ENCODE measurements around the gene ATF3.

The ATF3 gene

DNA sequence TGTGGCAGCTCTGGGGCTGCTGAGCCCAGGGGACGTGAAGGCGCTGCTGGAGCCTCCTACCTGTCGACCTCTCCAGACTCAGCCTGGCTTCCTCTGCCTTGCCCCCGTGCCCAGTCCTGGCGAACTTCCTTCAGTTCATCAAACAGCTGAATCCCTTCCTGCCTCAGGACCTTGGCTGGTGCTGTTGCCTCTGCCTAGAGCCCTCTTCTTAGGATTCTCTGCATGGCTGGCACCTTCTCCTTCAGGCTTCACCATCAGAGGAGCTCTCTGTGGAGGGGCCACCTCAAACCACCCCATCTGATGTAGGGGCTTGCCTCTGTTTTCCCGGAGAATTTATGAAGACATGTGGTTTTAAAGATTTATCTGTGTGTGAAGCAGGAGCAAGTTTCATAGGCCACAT, 23.4 kb upstream of the ATF3 start:
- DNase-seq (ENCODE audit: extremely low read depth, low read depth) = no peak
- TF ChIP-seq, protein P1, sequence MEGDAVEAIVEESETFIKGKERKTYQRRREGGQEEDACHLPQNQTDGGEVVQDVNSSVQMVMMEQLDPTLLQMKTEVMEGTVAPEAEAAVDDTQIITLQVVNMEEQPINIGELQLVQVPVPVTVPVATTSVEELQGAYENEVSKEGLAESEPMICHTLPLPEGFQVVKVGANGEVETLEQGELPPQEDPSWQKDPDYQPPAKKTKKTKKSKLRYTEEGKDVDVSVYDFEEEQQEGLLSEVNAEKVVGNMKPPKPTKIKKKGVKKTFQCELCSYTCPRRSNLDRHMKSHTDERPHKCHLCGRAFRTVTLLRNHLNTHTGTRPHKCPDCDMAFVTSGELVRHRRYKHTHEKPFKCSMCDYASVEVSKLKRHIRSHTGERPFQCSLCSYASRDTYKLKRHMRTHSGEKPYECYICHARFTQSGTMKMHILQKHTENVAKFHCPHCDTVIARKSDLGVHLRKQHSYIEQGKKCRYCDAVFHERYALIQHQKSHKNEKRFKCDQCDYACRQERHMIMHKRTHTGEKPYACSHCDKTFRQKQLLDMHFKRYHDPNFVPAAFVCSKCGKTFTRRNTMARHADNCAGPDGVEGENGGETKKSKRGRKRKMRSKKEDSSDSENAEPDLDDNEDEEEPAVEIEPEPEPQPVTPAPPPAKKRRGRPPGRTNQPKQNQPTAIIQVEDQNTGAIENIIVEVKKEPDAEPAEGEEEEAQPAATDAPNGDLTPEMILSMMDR (IDR thresholded peaks at IDR 0.05; ENCODE audit: low read depth, low read length, missing control alignments) = no peak
- no peak overlapping the region for H3K4me3 ChIP-seq (replicated peaks; ENCODE audit: low read depth, low read length)

DNA sequence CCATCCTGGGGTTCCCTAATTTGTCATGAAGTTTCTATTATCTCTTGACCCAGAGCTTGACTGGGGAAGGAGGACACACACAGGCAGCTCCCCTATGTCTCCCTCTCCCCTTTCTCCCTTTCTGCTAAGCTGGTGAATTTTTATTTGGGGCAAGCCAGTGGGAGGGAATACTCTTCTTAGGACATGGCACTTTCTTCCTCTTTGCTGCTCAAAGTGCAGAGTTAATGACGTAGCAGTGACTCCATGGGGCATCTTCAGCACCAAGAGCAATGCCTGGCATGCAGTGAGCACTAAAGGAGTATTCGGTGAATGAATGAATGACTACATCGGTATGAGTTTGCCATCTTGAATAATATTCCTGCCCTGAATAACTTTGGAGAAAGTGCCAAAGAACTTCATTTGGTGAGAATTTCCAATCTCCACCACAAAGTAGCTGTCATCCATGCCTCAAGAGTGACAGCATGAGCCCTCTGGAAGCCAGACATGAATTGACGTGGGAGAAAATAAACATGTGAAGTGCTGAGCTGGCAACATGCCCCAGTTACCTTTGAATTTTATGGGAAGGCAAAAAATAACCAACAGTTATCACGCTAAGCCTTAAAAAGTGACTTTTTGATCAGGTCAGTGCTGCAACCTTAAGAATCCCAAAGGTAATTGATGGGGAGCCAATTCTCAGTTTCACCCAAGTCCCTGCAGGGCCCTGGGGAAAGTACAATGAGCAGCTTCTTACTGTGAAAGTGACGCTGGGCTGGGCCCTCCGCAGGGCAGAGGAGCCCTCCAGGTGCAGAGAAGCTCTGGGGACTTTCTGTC, 22.1 kb upstream of the ATF3 start:
- DNase-seq (ENCODE audit: extremely low read depth, low read depth) = no peak
- no peak overlapping the region for H3K4me3 ChIP-seq (replicated peaks; ENCODE audit: low read depth, low read length)
- TF ChIP-seq, protein P1 (IDR thresholded peaks at IDR 0.05; ENCODE audit: low read depth, low read length, missing control alignments) = no peak

DNA sequence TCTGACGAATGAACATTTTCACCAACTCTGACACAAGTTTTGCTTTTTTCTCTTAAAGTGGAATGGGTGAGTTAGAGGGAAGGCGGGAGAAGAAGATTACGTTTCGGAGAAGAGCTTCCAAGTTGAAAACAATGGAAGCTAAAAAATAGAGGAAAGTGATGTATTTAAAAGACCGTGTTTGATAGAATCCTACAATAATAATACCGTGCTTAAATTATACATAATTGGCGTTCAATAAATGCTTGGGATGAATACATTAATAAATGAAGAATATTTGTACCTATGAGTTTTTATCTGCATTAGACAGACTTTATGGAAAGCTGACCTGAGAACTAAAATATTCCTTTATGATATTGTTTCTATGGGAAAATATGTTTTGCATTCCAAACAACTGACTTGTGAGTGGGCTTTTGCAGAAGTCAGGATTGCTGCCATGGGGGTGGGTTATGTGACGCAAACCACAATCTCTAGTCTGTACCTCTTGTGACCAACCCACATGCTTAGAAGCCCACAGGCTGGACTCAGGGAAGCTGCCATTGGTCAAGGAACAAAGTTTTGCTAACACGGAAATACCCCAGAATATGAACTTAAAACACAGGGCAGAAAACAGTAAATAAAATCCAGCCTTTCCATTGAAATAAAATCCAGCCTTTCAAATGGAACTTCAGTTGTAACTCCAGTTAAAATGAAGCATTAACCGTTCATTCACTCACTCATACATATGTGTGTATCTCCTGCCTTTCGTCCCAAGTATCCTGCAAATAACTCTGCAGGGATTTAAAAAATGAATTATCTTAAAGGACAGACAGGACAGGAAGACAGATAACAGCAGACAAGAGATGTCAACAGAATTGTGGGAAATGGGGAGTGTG, 21.3 kb upstream of the ATF3 start:
- DNase-seq (ENCODE audit: extremely low read depth, low read depth) = no peak
- TF ChIP-seq, protein P1 (IDR thresholded peaks at IDR 0.05; ENCODE audit: low read depth, low read length, missing control alignments) = no peak
- H3K4me3 ChIP-seq (replicated peaks; ENCODE audit: low read depth, low read length) = no peak overlapping the region

DNA sequence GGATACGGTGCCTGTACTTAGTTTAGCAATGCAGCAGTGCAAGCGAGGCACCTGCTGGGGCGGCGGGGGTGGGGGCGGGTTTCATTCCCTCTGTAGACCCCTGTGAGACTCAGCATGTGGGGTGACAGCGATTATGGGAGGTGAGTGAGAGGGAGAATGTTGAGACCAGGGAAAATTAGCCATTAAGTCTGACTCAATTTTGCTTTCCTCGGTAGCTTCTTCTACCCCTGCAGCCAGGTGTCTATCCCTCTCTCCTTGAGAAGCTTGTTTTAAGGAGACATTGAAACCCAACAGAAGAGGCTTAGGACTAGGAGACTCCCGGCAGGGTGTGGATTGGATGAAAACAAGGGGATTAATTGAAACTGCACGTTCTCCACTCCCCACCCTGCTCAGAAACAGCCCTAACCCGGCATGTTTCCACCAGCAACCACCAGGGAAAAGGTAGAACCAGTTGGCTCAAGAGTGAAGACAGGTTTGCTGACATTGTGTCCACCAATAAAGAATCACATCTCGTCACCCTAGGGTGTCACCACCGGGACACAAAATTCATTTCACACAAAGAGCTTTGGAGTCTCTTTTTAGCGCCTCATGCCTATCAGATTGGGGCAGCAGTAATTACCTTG, 20.6 kb upstream of the ATF3 start:
- no peak for DNase-seq (ENCODE audit: extremely low read depth, low read depth)
- no peak overlapping the region for H3K4me3 ChIP-seq (replicated peaks; ENCODE audit: low read depth, low read length)
- TF ChIP-seq, protein P1 (IDR thresholded peaks at IDR 0.05; ENCODE audit: low read depth, low read length, missing control alignments) = no peak

DNA sequence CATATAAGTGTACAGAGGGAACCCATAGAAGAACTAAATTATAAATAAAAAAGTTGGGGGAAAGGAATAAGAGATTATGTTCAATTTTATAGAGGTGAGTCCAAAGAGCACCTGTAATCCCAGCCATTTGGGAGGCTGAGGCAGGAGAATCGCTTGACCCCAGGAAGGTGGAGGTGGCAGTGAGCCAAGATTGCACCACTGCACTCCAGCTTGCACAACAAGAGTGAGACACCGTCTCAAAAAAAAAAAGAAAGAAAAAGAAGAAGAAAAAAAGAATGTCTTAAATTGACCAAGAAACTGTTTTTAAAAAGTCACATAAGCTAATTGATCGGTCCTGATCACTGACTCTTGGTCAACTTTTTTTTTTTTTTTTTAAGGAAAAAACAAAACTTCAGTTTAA, 19.1 kb upstream of the ATF3 start:
- DNase-seq (ENCODE audit: extremely low read depth, low read depth) = no peak
- TF ChIP-seq, protein P1 (IDR thresholded peaks at IDR 0.05; ENCODE audit: low read depth, low read length, missing control alignments) = no peak
- no peak overlapping the region for H3K4me3 ChIP-seq (replicated peaks; ENCODE audit: low read depth, low read length)

DNA sequence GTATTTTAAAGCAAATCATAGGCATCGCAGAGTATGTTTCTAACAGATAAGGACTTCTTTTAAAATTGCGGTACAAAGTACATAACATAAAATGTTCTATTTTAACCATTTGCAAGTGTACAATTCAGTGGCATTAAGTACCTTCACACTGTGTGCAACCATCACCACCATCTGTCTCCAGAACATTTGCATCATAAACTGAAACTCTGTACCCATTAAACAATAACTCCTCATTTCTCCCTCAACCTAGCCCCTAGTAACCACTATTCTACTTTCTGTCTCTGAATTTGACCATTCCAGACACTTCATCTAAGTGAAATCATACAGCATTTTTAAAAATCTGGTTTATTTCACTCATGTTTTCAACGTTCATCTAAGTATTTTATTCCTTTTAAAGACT, 16.6 kb upstream of the ATF3 start:
- H3K4me3 ChIP-seq (replicated peaks; ENCODE audit: low read depth, low read length) = no peak overlapping the region
- no peak for DNase-seq (ENCODE audit: extremely low read depth, low read depth)
- TF ChIP-seq, protein P1 (IDR thresholded peaks at IDR 0.05; ENCODE audit: low read depth, low read length, missing control alignments) = no peak

Data from HFF-Myc (cell line).